Large intestine (tissue), 3 donors: ENCODE data around the gene MRPS15. TPM values are rescaled to one million over a fixed set of nuclear protein-coding genes. Genes with fewer than 3 reads are reported as not detected.

ENCODE experiments used
- DNase-seq, 2 donors: peaks; one replicate each; pipeline versions ENCODE4 v3.0.0 to v3.0.0-alpha.2; 2013
- H3K27ac ChIP-seq: one replicate; pipeline ENCODE4 v1.5.1; 2013; ENCODE audit warnings: low read length
- H3K27me3 ChIP-seq: 2 replicates; pipeline ENCODE4 v1.6.1; 2013; ENCODE audit warnings: low read length; ENCODE audit not compliant: control insufficient read depth, insufficient read depth
- H3K36me3 ChIP-seq: 2 replicates; pipeline ENCODE4 v1.6.1; 2013; ENCODE audit warnings: low read length; ENCODE audit not compliant: control insufficient read depth, insufficient read depth
- H3K4me1 ChIP-seq: one replicate; pipeline ENCODE4 v1.6.1; 2013; ENCODE audit warnings: low read length; ENCODE audit not compliant: control insufficient read depth, insufficient read depth
- H3K4me3 ChIP-seq: one replicate; pipeline ENCODE4 v1.5.1; 2013; ENCODE audit warnings: low read length
- H3K9me3 ChIP-seq: one replicate; pipeline ENCODE4 v1.6.1; 2013; ENCODE audit warnings: mild to moderate bottlenecking, low read depth, low read length, moderate library complexity; ENCODE audit not compliant: control insufficient read depth
- WGBS: methylation state at CpG from one replicate; pipeline ENCODE4 v1.1.5; 2013; ENCODE audit warnings: low lambda C conversion rate; ENCODE audit not compliant: insufficient coverage; 5-methylcytosine and 5-hydroxymethylcytosine counted together
- polyA plus RNA-seq: library from polyadenylated mRNA; unstranded; fragments of 120-200 nt; gene quantifications from one replicate; pipeline ENCODE4 v1.2.1, GENCODE V29; 2013

Gene MRPS15
- polyA plus RNA-seq, 1 donor, result 67.2 TPM

- peak in 1 of 2 donors; percentile 56 for DNase-seq
- Histone ChIP-seq H3K4me1 (peaks cover 8% of the 10 kb centered on the region), H3K27me3 (no peaks in the 10 kb centered on the region), H3K36me3 (peaks cover 25% of the 10 kb centered on the region), H3K9me3 (no peaks in the 10 kb centered on the region), H3K27ac (peak overlapping the region; percentile 98), H3K4me3 (peak overlapping the region; percentile 91)
- 19% methylated on average over 4 of the region's 13 CpGs for WGBS
Measured at GRCh38 chr1:36464605-36465393, 615 bp upstream of the MRPS15 start.

GRCh38 chr1:36463463-36463802, 751 bp downstream of the MRPS15 start:
- no CpG with 5 or more reads among the region's 6 CpGs for WGBS
- Histone ChIP-seq H3K9me3 (no peaks in the 10 kb centered on the region), H3K36me3 (peaks cover 39% of the 10 kb centered on the region)

GRCh38 chr1:36458910-36459309, 5.3 kb downstream of the MRPS15 start:
- WGBS, result no CpG with 5 or more reads among the region's 3 CpGs
- H3K4me1 ChIP-seq, result no peaks in the 10 kb centered on the region

More at GRCh38 chr1:36463463-36463802, 751 bp downstream of the MRPS15 start:
- peak in 1 of 2 donors; percentile 37 for DNase-seq
- no peaks in the 10 kb centered on the region for H3K27me3 ChIP-seq
- H3K4me3 ChIP-seq, result peak overlapping the region; percentile 91
- peaks cover 8% of the 10 kb centered on the region for H3K4me1 ChIP-seq
- H3K27ac ChIP-seq, result peak overlapping the region; percentile 98

GRCh38 chr1:36457691-36458090, 6.5 kb downstream of the MRPS15 start:
- H3K36me3 ChIP-seq, result peaks cover 71% of the 10 kb centered on the region
- H3K27ac ChIP-seq, result no peak overlapping the region
- no peak for DNase-seq
- no peak overlapping the region for H3K4me3 ChIP-seq
- no peaks in the 10 kb centered on the region for H3K27me3 ChIP-seq
- H3K4me1 ChIP-seq, result no peaks in the 10 kb centered on the region
- WGBS, result no CpG with 5 or more reads among the region's 5 CpGs
- H3K9me3 ChIP-seq, result no peaks in the 10 kb centered on the region

More at GRCh38 chr1:36458910-36459309, 5.3 kb downstream of the MRPS15 start:
- Histone ChIP-seq H3K4me3 (no peak overlapping the region), H3K9me3 (no peaks in the 10 kb centered on the region), H3K36me3 (peaks cover 71% of the 10 kb centered on the region), H3K27ac (no peak overlapping the region), H3K27me3 (no peaks in the 10 kb centered on the region)
- no peak for DNase-seq

GRCh38 chr1:36456391-36456928, 7.7 kb downstream of the MRPS15 start:
- Histone ChIP-seq H3K4me1 (no peaks in the 10 kb centered on the region), H3K9me3 (no peaks in the 10 kb centered on the region), H3K27me3 (no peaks in the 10 kb centered on the region), H3K27ac (no peak overlapping the region), H3K4me3 (no peak overlapping the region), H3K36me3 (peaks cover 60% of the 10 kb centered on the region)
- DNase-seq, result no peak

- H3K27me3 ChIP-seq, result no peaks in the 10 kb centered on the region
- no peak for DNase-seq
- no peak overlapping the region for H3K4me3 ChIP-seq
- H3K9me3 ChIP-seq, result no peaks in the 10 kb centered on the region
- no CpG with 5 or more reads among the region's 1 CpG for WGBS
- H3K36me3 ChIP-seq, result peaks cover 50% of the 10 kb centered on the region
- H3K4me1 ChIP-seq, result no peaks in the 10 kb centered on the region
- H3K27ac ChIP-seq, result no peak overlapping the region
Measured at GRCh38 chr1:36455386-36455785, 8.8 kb downstream of the MRPS15 start.

GRCh38 chr1:36453600-36454388, 10.4 kb downstream of the MRPS15 start:
- no peaks in the 10 kb centered on the region for H3K4me1 ChIP-seq
- H3K9me3 ChIP-seq, result no peaks in the 10 kb centered on the region
- no peaks in the 10 kb centered on the region for H3K27me3 ChIP-seq
- DNase-seq, result no peak
- WGBS, result 100% methylated on average over 1 of the region's 6 CpGs
- peaks cover 35% of the 10 kb centered on the region for H3K36me3 ChIP-seq
- H3K4me3 ChIP-seq, result no peak overlapping the region
- H3K27ac ChIP-seq, result no peak overlapping the region

- Histone ChIP-seq H3K27me3 (no peaks in the 10 kb centered on the region), H3K4me3 (no peak overlapping the region), H3K27ac (no peak overlapping the region), H3K9me3 (no peaks in the 10 kb centered on the region), H3K36me3 (peaks cover 31% of the 10 kb centered on the region), H3K4me1 (no peaks in the 10 kb centered on the region)
- WGBS, result no CpG with 5 or more reads among the region's 3 CpGs
- DNase-seq, result no peak
Measured at GRCh38 chr1:36453051-36453450, 11.1 kb downstream of the MRPS15 start.

- Histone ChIP-seq H3K9me3 (no peaks in the 10 kb centered on the region), H3K4me1 (no peaks in the 10 kb centered on the region), H3K4me3 (peak overlapping the region; percentile 71), H3K36me3 (peaks cover 15% of the 10 kb centered on the region), H3K27ac (peak overlapping the region; percentile 96), H3K27me3 (no peaks in the 10 kb centered on the region)
- no CpG with 5 or more reads among the region's 18 CpGs for WGBS
- DNase-seq, result no peak
Measured at GRCh38 chr1:36450919-36451305, 13.3 kb downstream of the MRPS15 start.

- Histone ChIP-seq H3K27me3 (no peaks in the 10 kb centered on the region), H3K9me3 (no peaks in the 10 kb centered on the region), H3K4me3 (peak within 1 kb of the TSS; percentile 71), H3K36me3 (peaks cover 12% of the 10 kb centered on the region), H3K27ac (peak within 1 kb of the TSS; percentile 96), H3K4me1 (no peaks in the 10 kb centered on the region)
- 0% methylated on average over 2 of the region's 48 CpGs for WGBS
- peak; percentile 96 to 97 for DNase-seq
Measured at GRCh38 chr1:36450270-36450918, 13.8 kb downstream of the MRPS15 start, which contains the start of gene OSCP1. Gene OSCP1 (minus strand): TSS chr1:36450451. CDS start chr1:36450369, 82 bp downstream.
